Panc1 (cell line): Measurements from ENCODE around the gene ABCC4. TPM values are rescaled to one million over a fixed set of nuclear protein-coding genes. Genes with fewer than 3 reads are reported as not detected.

ENCODE experiments used
- ATAC-seq: fragments of 200-7000 bp; cut with Tn5 transposase; 2 replicates; pipeline ENCODE4 v1.9.1; 2020; ENCODE audit warnings: mild to moderate bottlenecking, moderate library complexity
- BruUV-seq: library from RNA; stranded (reverse); fragments of 400-500 nt; replicated peaks from 2 replicates; lab custom pipeline; 2021; lab: Mats Ljungman, UMichigan
- CTCF ChIA-PET: fragments of 300-600 bp; sonication (Branson Sonifier 250); formaldehyde crosslinking; loops from one replicate; lab custom pipeline; 2022; ENCODE audit warnings: antibody characterized with exemption; lab: Charles Lee
- POLR2A ChIA-PET: fragments of 300-600 bp; sonication (Branson Sonifier 250); formaldehyde crosslinking; loops from one replicate; lab custom pipeline; 2022; ENCODE audit warnings: antibody characterized with exemption; lab: Charles Lee
- DNase-seq: peaks from one replicate; pipeline ENCODE4 v3.0.0-alpha.2; 2010; ENCODE audit warnings: low read depth, low spot score
- H3K27ac ChIP-seq: 2 replicates; pipeline ENCODE4 v1.5.1; 2011; ENCODE audit warnings: mild to moderate bottlenecking, low read length, inconsistent platforms
- H3K27me3 ChIP-seq: fragments of 200-500 bp; sonication (Bioruptor generic); 2 replicates; pipeline ENCODE4 v1.6.0; 2014; ENCODE audit warnings: low read length, inconsistent platforms; ENCODE audit not compliant: control insufficient read depth, insufficient read depth
- H3K36me3 ChIP-seq: fragments of 200-500 bp; sonication (Bioruptor generic); 2 replicates; pipeline ENCODE4 v1.5.1; 2014; ENCODE audit warnings: inconsistent platforms, mild to moderate bottlenecking, low read length, moderate library complexity; ENCODE audit not compliant: control insufficient read depth, insufficient read depth
- H3K4me1 ChIP-seq: 2 replicates; pipeline ENCODE4 v1.5.1; 2011; ENCODE audit warnings: inconsistent platforms, mild to moderate bottlenecking, low read length, moderate library complexity; ENCODE audit not compliant: control insufficient read depth, insufficient read depth
- H3K4me3 ChIP-seq, 2 experiments: 2 replicates each; pipeline ENCODE4 v1.5.1; 2011 to 2012; ENCODE audit warnings: low read depth in 2 of 2, low read length in 2 of 2, mild to moderate bottlenecking in 2 of 2, inconsistent platforms in 1 of 2, moderate library complexity in 1 of 2
- H3K9me3 ChIP-seq: fragments of 200-500 bp; sonication (Bioruptor generic); 2 replicates; pipeline ENCODE4 v1.5.1; 2014; ENCODE audit warnings: low read depth, mild to moderate bottlenecking, inconsistent platforms, low read length, moderate library complexity; ENCODE audit not compliant: control insufficient read depth, insufficient read depth
- CTCF ChIP-seq: fragments of 450-650 bp; IDR thresholded peaks from 2 replicates; pipeline ENCODE4 v1.5.1; 2017; ENCODE audit warnings: mild to moderate bottlenecking
- POLR2AphosphoS5 ChIP-seq: IDR thresholded peaks from 2 replicates; pipeline ENCODE4 v1.6.1; 2012; ENCODE audit warnings: mild to moderate bottlenecking, low read depth, low read length, moderate library complexity
- REST ChIP-seq, 2 experiments: IDR thresholded peaks; 2 replicates each; pipeline ENCODE4 v1.6.1; 2011 to 2012; ENCODE audit warnings: low read depth in 2 of 2, control low read depth in 1 of 2, low read length in 1 of 2, mild to moderate bottlenecking in 1 of 2, moderate library complexity in 1 of 2; ENCODE audit not compliant: insufficient read depth in 1 of 2
- SIN3A ChIP-seq: IDR thresholded peaks from 2 replicates; pipeline ENCODE4 v1.6.1; 2012; ENCODE audit warnings: low read depth, mild to moderate bottlenecking, low read length, moderate library complexity, borderline replicate concordance; ENCODE audit not compliant: insufficient read depth
- TCF7L2 ChIP-seq: IDR thresholded peaks from 2 replicates; pipeline ENCODE4 v1.6.1; 2011; ENCODE audit warnings: mild to moderate bottlenecking, low read depth, low read length, inconsistent platforms
- in situ Hi-C: cut with HindIII; loops from 2 replicates; pipeline ENCODE4 v1.10.0; 2016; ENCODE audit warnings: low sequenced_read_pairs, low pct_unique_long_range_greater_than_20kb
- intact Hi-C: fragments of 100-400 bp; cut with micrococcal nuclease; formaldehyde crosslinking; loops from one replicate; pipeline ENCODE4 v1.10.0; 2022; ENCODE audit not compliant: unreplicated experiment
- total RNA-seq: library from RNA; stranded (reverse); gene quantifications from one replicate; pipeline ENCODE4 v1.2.1, GENCODE V29; 2021; ENCODE audit not compliant: unreplicated experiment

ABCC4 gene
- total RNA-seq, 1 experiment from 2014 or later: 69.3 TPM

GRCh38 chr13:95298169-95298965 lies 2.9 kb downstream of the ABCC4 start:
- H3K27ac ChIP-seq: peak overlapping the region; percentile 93
- no TSS peak for BruUV-seq
- peaks cover 30% of the 10 kb centered on the region for H3K4me1 ChIP-seq
- in situ Hi-C loops (no loop called here), intact Hi-C loops (loop anchor here (5.0 kb wide), 2 partner anchors 84 to 106 kb away; no protein-coding TSS in a partner anchor)
- ATAC-seq (no peak), DNase-seq (no peak)
- peak overlapping the region; percentile 76 to 89; a peak in 3 of 4 replicates for H3K4me3 ChIP-seq
- H3K36me3 ChIP-seq: no peaks in the 10 kb centered on the region
- H3K27me3 ChIP-seq: no peaks in the 10 kb centered on the region
- TF ChIP-seq SIN3A (no peak), CTCF (no peak), TCF7L2 (no peak), POLR2AphosphoS5 (no peak), REST (IDR thresholded peaks at IDR 0.05; ENCODE audit: insufficient read depth in 1 of 2, low read depth in 2 of 2, low read length in 1 of 2) (no peak)
- ChIA-PET POLR2A (no interaction called here), CTCF (interaction anchor here (0.6 kb wide), 2 partner anchors 22 to 123 kb away, joined by 3 to 6 read pairs; no protein-coding TSS in a partner anchor)
- no peaks in the 10 kb centered on the region for H3K9me3 ChIP-seq

GRCh38 chr13:95296326-95296925 lies 4.8 kb downstream of the ABCC4 start:
- no peaks in the 10 kb centered on the region for H3K9me3 ChIP-seq
- POLR2A ChIA-PET: no interaction called here
- in situ Hi-C loops (no loop called here), intact Hi-C loops (loop anchor here (5.0 kb wide), 2 partner anchors 86 to 104 kb away; no protein-coding TSS in a partner anchor)
- no peaks in the 10 kb centered on the region for H3K27me3 ChIP-seq
- no TSS peak for BruUV-seq
- CTCF ChIA-PET: interaction anchor here (0.5 to 1.2 kb wide), 2 partner anchors 81 to 85 kb away, joined by 4 to 6 read pairs; no protein-coding TSS in a partner anchor
- no peak overlapping the region for H3K4me3 ChIP-seq
- ATAC-seq: no peak
- peaks cover 27% of the 10 kb centered on the region for H3K4me1 ChIP-seq
- no peak for DNase-seq
- H3K36me3 ChIP-seq: no peaks in the 10 kb centered on the region
- TF ChIP-seq CTCF: peak; percentile 81
- TF ChIP-seq REST (IDR thresholded peaks at IDR 0.05; ENCODE audit: insufficient read depth in 1 of 2, low read depth in 2 of 2, low read length in 1 of 2): no peak
- peak overlapping the region; percentile 70 for H3K27ac ChIP-seq
